WTC11 (cell line): ENCODE data around the gene CMTR1. TPM values are rescaled to one million over a fixed set of nuclear protein-coding genes. Genes with fewer than 3 reads are reported as not detected.

Experiments
- ATAC-seq: fragments of 200-7000 bp; cut with Tn5 transposase; 2 replicates; pipeline ENCODE4 v1.10.0; 2021; ENCODE audit warnings: mild to moderate bottlenecking, moderate library complexity
- CTCF ChIA-PET: fragments of 300-600 bp; sonication (Branson Sonifier 250); formaldehyde crosslinking; loops from one replicate; lab custom pipeline; 2021; ENCODE audit warnings: antibody characterized with exemption; lab: Charles Lee
- POLR2A ChIA-PET: fragments of 350-600 bp; sonication (Branson Sonifier 250); formaldehyde crosslinking; loops from one replicate; lab custom pipeline; 2021; ENCODE audit warnings: antibody characterized with exemption; lab: Charles Lee
- DNase-seq: peaks from one replicate; pipeline ENCODE4 v3.0.0; 2021; ENCODE audit warnings: low spot score
- H3K27ac Mint-ChIP-seq: 2 replicates; pipeline ENCODE4 v1.8.0; 2021; ENCODE audit warnings: mixed read lengths
- H3K27me3 Mint-ChIP-seq: 2 replicates; pipeline ENCODE4 v1.8.0; 2021; ENCODE audit warnings: low read depth, mild to moderate bottlenecking, moderate library complexity, mixed read lengths
- H3K36me3 Mint-ChIP-seq: 2 replicates; pipeline ENCODE4 v1.8.0; 2021; ENCODE audit warnings: mixed read lengths
- H3K4me1 Mint-ChIP-seq: 2 replicates; pipeline ENCODE4 v1.8.0; 2022; ENCODE audit warnings: mixed read lengths
- H3K4me3 Mint-ChIP-seq: 2 replicates; pipeline ENCODE4 v1.8.0; 2021; ENCODE audit warnings: mild to moderate bottlenecking, moderate library complexity, mixed read lengths
- H3K9me3 Mint-ChIP-seq: 2 replicates; pipeline ENCODE4 v1.8.0; 2021; ENCODE audit warnings: mixed read lengths
- IRF2 ChIP-seq: sonication (generic); formaldehyde crosslinking; IDR thresholded peaks from 2 replicates; pipeline ENCODE4 v1.8.0; 2022; ENCODE audit warnings: low read depth, missing genetic modification reagents, borderline replicate concordance
- MXD4 ChIP-seq: fragments of 250-450 bp; sonication (Bioruptor Pico); IDR thresholded peaks from 2 replicates; pipeline ENCODE4 v1.8.0; 2021; ENCODE audit warnings: mild to moderate bottlenecking, moderate library complexity, borderline replicate concordance
- SMAD3 ChIP-seq: sonication (generic); formaldehyde crosslinking; IDR thresholded peaks from 2 replicates; pipeline ENCODE4 v1.8.0; 2022; ENCODE audit warnings: missing genetic modification reagents, mild to moderate bottlenecking, borderline replicate concordance
- SP1 ChIP-seq: sonication (generic); formaldehyde crosslinking; conservative IDR thresholded peaks from 2 replicates; pipeline ENCODE4 v1.8.1; 2022; ENCODE audit warnings: missing genetic modification reagents
- TP53 ChIP-seq: sonication (generic); formaldehyde crosslinking; IDR thresholded peaks from 2 replicates; pipeline ENCODE4 v1.8.1; 2023; ENCODE audit warnings: mild to moderate bottlenecking, missing genetic modification reagents
- ZNF317 ChIP-seq: sonication (generic); formaldehyde crosslinking; IDR thresholded peaks from 2 replicates; pipeline ENCODE4 v1.8.1; 2023; ENCODE audit warnings: low read depth, mild to moderate bottlenecking, moderate library complexity, missing genetic modification reagents, borderline replicate concordance
- total RNA-seq: library from RNA; stranded (reverse); gene quantifications from 3 replicates; pipeline ENCODE4 v1.2.3, GENCODE V29; 2021
- TF ChIP-seq, protein P1 (sequence below): fragments of 250-450 bp; sonication (Bioruptor Pico); IDR thresholded peaks from 2 replicates; pipeline ENCODE4 v1.9.0; 2021; ENCODE audit warnings: mild to moderate bottlenecking
- TF ChIP-seq, protein P2 (sequence below): fragments of 250-450 bp; sonication (Bioruptor Pico); IDR thresholded peaks from 2 replicates; pipeline ENCODE4 v1.9.0; 2021; ENCODE audit warnings: mild to moderate bottlenecking, borderline replicate concordance
- TF ChIP-seq, protein P3 (sequence below): fragments of 250-450 bp; sonication (Bioruptor Pico); IDR thresholded peaks from 2 replicates; pipeline ENCODE4 v1.9.0; 2021; ENCODE audit warnings: mild to moderate bottlenecking
- TF ChIP-seq, protein P4 (sequence below): sonication (generic); formaldehyde crosslinking; IDR thresholded peaks from 2 replicates; pipeline ENCODE4 v1.8.1; 2022; ENCODE audit warnings: mild to moderate bottlenecking, missing genetic modification reagents, moderate library complexity, borderline replicate concordance
- TF ChIP-seq, protein P5 (sequence below): sonication (generic); formaldehyde crosslinking; IDR thresholded peaks from 2 replicates; pipeline ENCODE4 v1.8.0; 2022; ENCODE audit warnings: missing genetic modification reagents
- TF ChIP-seq, protein P6 (sequence below): sonication (generic); formaldehyde crosslinking; IDR thresholded peaks from 2 replicates; pipeline ENCODE4 v1.8.0; 2023; ENCODE audit warnings: missing genetic modification reagents, mild to moderate bottlenecking, borderline replicate concordance

CMTR1 gene
- total RNA-seq, 1 experiment from 2014 or later: 38.6 TPM

DNA sequence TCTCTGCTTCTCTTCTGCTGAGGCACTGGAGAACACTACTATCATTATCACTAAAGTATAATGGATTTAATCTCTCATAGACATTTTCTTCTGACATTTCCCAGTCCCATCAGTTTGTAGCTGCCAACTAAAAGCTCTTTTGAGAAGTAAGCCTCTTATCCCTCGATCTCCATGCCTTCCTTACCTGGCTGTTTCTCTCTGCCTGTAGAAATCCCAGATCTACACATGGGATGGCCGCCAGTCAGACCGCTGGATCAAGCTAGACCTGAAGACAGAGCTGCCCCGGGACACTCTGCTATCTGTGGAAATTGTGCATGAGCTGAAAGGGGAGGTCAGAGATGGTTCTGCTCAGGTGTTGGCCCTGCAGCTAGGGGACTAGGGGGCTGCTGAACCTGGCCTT, 41.3 kb downstream of the CMTR1 start (continued):
- TF ChIP-seq, protein P1, sequence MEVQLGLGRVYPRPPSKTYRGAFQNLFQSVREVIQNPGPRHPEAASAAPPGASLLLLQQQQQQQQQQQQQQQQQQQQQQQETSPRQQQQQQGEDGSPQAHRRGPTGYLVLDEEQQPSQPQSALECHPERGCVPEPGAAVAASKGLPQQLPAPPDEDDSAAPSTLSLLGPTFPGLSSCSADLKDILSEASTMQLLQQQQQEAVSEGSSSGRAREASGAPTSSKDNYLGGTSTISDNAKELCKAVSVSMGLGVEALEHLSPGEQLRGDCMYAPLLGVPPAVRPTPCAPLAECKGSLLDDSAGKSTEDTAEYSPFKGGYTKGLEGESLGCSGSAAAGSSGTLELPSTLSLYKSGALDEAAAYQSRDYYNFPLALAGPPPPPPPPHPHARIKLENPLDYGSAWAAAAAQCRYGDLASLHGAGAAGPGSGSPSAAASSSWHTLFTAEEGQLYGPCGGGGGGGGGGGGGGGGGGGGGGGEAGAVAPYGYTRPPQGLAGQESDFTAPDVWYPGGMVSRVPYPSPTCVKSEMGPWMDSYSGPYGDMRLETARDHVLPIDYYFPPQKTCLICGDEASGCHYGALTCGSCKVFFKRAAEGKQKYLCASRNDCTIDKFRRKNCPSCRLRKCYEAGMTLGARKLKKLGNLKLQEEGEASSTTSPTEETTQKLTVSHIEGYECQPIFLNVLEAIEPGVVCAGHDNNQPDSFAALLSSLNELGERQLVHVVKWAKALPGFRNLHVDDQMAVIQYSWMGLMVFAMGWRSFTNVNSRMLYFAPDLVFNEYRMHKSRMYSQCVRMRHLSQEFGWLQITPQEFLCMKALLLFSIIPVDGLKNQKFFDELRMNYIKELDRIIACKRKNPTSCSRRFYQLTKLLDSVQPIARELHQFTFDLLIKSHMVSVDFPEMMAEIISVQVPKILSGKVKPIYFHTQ (CRISPR knock-in tag): no peak
- TF ChIP-seq, protein P2, sequence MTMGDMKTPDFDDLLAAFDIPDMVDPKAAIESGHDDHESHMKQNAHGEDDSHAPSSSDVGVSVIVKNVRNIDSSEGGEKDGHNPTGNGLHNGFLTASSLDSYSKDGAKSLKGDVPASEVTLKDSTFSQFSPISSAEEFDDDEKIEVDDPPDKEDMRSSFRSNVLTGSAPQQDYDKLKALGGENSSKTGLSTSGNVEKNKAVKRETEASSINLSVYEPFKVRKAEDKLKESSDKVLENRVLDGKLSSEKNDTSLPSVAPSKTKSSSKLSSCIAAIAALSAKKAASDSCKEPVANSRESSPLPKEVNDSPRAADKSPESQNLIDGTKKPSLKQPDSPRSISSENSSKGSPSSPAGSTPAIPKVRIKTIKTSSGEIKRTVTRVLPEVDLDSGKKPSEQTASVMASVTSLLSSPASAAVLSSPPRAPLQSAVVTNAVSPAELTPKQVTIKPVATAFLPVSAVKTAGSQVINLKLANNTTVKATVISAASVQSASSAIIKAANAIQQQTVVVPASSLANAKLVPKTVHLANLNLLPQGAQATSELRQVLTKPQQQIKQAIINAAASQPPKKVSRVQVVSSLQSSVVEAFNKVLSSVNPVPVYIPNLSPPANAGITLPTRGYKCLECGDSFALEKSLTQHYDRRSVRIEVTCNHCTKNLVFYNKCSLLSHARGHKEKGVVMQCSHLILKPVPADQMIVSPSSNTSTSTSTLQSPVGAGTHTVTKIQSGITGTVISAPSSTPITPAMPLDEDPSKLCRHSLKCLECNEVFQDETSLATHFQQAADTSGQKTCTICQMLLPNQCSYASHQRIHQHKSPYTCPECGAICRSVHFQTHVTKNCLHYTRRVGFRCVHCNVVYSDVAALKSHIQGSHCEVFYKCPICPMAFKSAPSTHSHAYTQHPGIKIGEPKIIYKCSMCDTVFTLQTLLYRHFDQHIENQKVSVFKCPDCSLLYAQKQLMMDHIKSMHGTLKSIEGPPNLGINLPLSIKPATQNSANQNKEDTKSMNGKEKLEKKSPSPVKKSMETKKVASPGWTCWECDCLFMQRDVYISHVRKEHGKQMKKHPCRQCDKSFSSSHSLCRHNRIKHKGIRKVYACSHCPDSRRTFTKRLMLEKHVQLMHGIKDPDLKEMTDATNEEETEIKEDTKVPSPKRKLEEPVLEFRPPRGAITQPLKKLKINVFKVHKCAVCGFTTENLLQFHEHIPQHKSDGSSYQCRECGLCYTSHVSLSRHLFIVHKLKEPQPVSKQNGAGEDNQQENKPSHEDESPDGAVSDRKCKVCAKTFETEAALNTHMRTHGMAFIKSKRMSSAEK (CRISPR knock-in tag): no peak

DNA sequence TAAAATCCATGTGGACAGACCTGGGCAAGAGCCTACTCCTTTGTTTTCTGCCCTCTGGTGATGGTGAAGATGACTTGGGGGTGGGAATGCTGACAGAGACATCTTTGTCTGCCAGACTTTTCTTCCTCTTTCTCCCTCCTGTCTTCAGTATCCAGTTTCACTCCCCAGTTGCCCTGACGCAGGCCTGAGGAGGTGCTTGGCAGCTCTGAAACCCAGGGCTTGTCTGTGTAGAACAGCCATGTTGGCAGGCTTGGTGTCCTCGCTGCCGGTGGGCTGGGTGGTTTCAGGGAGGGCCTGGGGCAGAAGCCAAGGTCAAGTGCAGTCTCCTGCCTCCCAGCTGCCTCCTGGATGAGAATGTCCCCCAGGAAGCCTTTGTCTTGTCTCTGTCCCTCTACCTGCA, 44.2 kb downstream of the CMTR1 start:
- POLR2A ChIA-PET: no interaction called here
- ATAC-seq (no peak), DNase-seq (no peak)
- no peak overlapping the region for H3K27ac Mint-ChIP-seq
- H3K9me3 Mint-ChIP-seq: no peaks in the 10 kb centered on the region
- H3K27me3 Mint-ChIP-seq: no peaks in the 10 kb centered on the region
- no peak overlapping the region for H3K4me3 Mint-ChIP-seq
- peaks cover 16% of the 10 kb centered on the region for H3K4me1 Mint-ChIP-seq
- H3K36me3 Mint-ChIP-seq: peaks cover 37% of the 10 kb centered on the region
- CTCF ChIA-PET: no interaction called here
- TF ChIP-seq, protein P3, sequence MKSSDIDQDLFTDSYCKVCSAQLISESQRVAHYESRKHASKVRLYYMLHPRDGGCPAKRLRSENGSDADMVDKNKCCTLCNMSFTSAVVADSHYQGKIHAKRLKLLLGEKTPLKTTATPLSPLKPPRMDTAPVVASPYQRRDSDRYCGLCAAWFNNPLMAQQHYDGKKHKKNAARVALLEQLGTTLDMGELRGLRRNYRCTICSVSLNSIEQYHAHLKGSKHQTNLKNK (CRISPR knock-in tag): no peak
- TF ChIP-seq ZNF317 (CRISPR knock-in tag) (no peak), SMAD3 (CRISPR knock-in tag) (no peak), SP1 (no peak), TP53 (CRISPR knock-in tag) (no peak), IRF2 (CRISPR knock-in tag) (no peak), MXD4 (CRISPR knock-in tag) (no peak)
- TF ChIP-seq, protein P4, sequence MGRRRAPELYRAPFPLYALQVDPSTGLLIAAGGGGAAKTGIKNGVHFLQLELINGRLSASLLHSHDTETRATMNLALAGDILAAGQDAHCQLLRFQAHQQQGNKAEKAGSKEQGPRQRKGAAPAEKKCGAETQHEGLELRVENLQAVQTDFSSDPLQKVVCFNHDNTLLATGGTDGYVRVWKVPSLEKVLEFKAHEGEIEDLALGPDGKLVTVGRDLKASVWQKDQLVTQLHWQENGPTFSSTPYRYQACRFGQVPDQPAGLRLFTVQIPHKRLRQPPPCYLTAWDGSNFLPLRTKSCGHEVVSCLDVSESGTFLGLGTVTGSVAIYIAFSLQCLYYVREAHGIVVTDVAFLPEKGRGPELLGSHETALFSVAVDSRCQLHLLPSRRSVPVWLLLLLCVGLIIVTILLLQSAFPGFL (CRISPR knock-in tag): no peak
- TF ChIP-seq, protein P5, sequence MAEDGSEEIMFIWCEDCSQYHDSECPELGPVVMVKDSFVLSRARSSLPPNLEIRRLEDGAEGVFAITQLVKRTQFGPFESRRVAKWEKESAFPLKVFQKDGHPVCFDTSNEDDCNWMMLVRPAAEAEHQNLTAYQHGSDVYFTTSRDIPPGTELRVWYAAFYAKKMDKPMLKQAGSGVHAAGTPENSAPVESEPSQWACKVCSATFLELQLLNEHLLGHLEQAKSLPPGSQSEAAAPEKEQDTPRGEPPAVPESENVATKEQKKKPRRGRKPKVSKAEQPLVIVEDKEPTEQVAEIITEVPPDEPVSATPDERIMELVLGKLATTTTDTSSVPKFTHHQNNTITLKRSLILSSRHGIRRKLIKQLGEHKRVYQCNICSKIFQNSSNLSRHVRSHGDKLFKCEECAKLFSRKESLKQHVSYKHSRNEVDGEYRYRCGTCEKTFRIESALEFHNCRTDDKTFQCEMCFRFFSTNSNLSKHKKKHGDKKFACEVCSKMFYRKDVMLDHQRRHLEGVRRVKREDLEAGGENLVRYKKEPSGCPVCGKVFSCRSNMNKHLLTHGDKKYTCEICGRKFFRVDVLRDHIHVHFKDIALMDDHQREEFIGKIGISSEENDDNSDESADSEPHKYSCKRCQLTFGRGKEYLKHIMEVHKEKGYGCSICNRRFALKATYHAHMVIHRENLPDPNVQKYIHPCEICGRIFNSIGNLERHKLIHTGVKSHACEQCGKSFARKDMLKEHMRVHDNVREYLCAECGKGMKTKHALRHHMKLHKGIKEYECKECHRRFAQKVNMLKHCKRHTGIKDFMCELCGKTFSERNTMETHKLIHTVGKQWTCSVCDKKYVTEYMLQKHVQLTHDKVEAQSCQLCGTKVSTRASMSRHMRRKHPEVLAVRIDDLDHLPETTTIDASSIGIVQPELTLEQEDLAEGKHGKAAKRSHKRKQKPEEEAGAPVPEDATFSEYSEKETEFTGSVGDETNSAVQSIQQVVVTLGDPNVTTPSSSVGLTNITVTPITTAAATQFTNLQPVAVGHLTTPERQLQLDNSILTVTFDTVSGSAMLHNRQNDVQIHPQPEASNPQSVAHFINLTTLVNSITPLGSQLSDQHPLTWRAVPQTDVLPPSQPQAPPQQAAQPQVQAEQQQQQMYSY (CRISPR knock-in tag): no peak
- TF ChIP-seq, protein P6, sequence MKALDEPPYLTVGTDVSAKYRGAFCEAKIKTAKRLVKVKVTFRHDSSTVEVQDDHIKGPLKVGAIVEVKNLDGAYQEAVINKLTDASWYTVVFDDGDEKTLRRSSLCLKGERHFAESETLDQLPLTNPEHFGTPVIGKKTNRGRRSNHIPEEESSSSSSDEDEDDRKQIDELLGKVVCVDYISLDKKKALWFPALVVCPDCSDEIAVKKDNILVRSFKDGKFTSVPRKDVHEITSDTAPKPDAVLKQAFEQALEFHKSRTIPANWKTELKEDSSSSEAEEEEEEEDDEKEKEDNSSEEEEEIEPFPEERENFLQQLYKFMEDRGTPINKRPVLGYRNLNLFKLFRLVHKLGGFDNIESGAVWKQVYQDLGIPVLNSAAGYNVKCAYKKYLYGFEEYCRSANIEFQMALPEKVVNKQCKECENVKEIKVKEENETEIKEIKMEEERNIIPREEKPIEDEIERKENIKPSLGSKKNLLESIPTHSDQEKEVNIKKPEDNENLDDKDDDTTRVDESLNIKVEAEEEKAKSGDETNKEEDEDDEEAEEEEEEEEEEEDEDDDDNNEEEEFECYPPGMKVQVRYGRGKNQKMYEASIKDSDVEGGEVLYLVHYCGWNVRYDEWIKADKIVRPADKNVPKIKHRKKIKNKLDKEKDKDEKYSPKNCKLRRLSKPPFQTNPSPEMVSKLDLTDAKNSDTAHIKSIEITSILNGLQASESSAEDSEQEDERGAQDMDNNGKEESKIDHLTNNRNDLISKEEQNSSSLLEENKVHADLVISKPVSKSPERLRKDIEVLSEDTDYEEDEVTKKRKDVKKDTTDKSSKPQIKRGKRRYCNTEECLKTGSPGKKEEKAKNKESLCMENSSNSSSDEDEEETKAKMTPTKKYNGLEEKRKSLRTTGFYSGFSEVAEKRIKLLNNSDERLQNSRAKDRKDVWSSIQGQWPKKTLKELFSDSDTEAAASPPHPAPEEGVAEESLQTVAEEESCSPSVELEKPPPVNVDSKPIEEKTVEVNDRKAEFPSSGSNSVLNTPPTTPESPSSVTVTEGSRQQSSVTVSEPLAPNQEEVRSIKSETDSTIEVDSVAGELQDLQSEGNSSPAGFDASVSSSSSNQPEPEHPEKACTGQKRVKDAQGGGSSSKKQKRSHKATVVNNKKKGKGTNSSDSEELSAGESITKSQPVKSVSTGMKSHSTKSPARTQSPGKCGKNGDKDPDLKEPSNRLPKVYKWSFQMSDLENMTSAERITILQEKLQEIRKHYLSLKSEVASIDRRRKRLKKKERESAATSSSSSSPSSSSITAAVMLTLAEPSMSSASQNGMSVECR (CRISPR knock-in tag): no peak
- TF ChIP-seq, protein P2 (CRISPR knock-in tag): no peak
